NCI-H1436 treated with DMSO at 0.1 percent for 48 hours (cell line): ENCODE results near the gene MPC2.
"Not testable (repeated sequence)": the region's sequence is repeated elsewhere in the genome, so short reads cannot be mapped to it uniquely, and the experiment has no call there.

Experiments used
- DNase-seq: peaks from one replicate; lab custom pipeline; 2025; lab: John Stamatoyannopoulos, UW

MPC2 gene

DNA sequence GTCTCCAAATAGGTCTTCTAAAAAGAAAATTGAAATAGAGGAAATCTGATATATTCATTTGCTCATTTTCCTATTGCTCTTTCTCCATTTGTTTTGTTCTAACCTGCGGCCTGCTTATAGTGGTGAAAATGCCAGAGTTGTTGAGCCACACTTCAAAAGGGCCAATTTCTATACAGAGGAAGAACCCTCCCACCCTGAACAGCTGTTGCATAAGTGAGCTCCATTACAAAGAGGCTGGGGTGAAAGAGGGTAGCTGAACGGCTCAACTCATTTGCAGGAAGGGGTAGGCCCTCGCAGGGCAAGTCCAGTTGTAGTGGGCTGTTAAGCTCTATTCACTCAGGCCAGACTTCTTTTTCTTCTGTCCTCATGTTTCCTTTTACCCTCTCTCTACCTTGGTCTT is 31.7 kb downstream of the MPC2 start:
- DNase-seq = no peak

DNA sequence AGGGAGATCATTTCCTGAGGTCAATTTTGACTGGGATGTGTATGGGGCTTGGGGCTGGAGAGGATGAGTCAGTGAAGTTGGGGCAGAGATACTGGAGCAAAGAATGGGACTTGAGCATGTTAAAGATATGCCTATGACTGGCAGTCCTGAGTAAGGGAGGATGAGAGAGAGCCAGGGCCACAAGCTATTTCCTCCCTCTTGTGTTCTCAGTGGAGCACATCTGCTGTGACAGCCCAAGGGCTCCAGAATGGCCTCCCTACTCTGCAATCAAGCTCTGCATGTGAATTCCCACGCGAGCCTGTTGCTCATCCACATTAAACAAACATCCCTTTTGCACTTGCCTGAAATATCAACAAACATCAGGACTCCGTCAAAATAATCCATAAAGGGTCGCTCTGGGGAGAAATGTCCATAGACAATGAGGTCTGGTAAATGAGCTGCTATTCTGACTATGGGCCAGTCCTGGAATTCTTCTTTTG is 32.2 kb downstream of the MPC2 start:
- no peak for DNase-seq

DNA sequence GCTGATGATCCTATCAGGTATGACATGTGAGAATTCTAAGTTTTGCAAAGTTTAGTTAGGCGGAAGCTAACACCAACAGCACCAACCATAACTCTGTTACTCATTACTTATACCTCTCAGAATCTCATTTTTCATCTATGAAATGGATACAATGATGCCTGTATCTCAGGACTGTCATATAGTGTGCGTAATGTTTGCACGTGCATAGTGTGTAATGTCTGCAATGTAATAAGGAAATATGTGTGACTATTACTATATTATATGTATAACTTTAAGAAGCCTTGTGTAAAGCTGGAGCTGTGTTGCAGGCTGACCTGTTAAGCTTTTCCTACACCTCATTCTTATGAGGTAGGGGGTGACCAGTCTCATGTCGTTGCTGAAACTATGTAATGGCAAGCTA is 36.0 kb downstream of the MPC2 start:
- DNase-seq = no peak

DNA sequence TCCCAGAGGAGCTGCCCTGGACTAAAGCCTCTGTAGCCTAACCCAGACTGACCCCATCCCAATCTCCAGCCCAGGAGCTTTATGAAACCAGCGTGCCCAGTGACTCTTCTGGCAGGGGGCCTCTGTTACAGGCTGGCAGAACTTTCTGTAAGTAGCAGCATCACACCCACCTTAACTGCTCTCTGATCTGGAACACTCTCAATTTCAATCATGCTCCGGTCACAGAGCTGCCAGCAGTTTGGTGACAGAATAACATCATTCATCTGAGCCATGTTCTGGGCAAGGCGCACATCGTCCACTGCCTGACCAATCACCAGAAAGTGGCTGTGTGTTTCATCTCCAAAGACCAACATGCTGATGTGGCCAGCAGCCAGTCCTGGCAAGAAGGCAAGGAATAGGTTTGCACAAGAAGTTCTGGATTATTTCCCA is 37.6 kb downstream of the MPC2 start:
- DNase-seq = no peak

DNA sequence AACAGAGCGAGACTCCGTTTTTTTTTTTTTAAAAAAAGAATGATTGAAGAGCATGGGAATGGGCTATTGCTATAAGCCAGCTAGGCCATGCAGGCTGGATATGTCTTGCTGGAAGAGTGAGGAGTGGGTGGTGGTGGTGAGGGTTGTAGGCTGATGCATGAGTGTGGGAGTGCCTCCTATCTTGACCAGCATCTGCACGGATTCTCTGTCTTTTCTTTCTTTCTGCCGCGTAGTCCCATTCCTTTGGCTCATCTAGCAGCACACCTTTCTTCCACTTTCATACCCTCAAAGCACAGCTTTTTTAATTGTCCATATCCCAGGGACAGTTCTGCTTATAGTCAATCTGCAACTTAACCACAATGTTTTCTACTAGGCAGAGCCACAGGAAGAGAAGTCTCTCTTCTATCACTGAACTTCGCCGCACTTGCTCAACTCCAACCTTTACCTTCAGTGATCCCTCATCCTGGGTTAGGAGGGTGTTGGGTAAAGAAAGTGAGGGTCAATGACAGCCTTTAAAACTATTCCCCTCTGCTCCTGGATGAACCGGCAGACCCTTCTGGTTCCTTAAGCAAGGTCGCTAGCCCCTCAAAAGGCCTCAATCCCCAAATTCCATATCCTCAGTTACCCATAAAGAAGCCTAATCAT is 38.2 kb downstream of the MPC2 start:
- DNase-seq = no peak

DNA sequence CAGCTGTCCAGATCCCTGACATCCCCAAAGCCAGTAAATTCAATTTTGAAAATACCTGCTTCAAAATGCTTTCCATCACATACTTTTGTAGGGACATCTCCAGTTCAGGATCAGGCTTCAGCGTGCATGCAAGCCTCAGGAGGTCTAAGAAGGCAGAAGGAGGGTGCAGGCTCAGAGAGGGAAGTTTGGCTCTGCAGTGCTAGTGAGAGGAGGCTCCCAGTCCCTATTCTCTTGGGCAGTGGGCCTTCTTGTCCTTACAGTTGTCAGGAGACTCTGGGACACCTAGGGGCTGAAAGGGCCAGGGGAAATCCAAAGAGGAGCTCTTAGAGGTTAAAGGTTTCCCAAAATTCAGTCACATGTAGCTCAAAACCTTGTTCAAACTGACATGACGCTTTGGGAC is 43.1 kb downstream of the MPC2 start:
- DNase-seq = no peak

DNA sequence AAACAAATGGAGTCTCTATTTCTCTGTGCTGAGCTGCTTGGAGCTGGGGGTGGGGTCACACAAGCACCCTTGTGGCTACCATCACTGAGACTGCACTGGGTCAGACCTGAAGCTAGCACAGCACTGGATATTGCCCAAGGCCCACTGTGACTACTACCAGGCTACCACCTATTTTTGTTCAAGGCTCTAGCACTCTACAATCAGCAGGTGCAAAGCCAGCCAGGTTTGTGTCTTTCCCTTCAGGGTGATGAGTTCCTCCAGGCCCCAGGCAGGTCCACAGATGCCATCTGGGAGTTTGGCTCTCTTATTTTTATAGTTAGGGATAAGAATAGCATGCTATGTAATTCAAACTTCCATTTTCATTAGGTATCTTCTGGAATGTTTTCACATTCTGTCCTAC is 46.5 kb downstream of the MPC2 start:
- DNase-seq = no peak

- DNase-seq = not testable (repeated sequence)
Observed at GRCh38 chr1:167887187-167887586, 49.7 kb downstream of the MPC2 start.

GRCh38 chr1:167882376-167882775 is 54.5 kb downstream of the MPC2 start:
- no peak for DNase-seq

GRCh38 chr1:167881786-167882185 is 55.1 kb downstream of the MPC2 start:
- DNase-seq = no peak

GRCh38 chr1:167881069-167881468 is 55.8 kb downstream of the MPC2 start:
- DNase-seq = no peak

- DNase-seq = no peak
Observed at GRCh38 chr1:167880580-167881021, 56.3 kb downstream of the MPC2 start.

- no peak for DNase-seq
Observed at GRCh38 chr1:167879508-167879907, 57.4 kb downstream of the MPC2 start.

GRCh38 chr1:167878372-167879160 is 58.3 kb downstream of the MPC2 start:
- no peak for DNase-seq

DNA sequence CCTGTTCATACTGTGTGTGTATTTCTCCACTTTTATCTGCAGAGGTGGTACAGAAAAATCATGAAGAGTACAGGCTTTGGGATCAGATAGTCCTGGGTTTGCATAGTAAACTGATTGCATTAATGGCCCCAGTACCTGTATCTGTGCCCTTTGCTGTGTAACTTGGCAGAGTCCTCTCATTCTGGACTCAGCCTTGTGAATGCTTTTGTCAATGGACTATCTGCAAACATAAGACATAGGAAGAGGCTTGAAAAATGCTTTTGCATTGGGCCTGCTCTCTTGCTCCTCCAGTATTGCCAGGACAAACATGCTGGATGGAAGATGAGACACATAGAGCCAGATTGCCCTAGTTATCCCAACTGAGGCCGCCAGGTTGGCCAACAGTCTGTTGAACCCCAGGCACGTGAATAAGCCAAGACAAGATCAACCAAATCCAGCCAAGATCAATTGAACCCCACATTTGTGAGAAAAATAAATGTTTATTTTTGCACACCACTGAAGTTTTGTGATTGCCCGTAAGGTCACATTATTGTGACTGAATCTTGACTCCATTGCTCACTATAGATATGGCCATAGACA is 60.2 kb downstream of the MPC2 start:
- no peak for DNase-seq

DNA sequence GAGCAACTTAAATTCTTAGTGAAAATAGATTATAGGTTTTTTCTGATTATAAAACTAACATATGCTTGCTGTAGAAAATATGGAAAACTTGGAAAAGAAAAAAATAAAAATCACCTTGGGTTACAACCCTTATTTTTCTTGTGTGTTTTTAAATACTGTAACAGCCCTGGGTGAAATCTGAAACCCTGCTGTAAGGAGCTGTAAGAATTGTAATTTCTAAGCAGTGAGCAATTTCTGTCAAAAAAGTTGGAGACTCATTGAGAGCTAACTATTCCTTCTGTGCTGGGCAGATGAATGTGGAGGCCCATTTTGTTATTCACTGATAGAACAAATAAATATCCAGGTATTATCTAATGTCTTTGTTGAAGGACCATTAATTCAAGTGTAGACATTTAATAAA is 65.5 kb downstream of the MPC2 start:
- no peak for DNase-seq

DNA sequence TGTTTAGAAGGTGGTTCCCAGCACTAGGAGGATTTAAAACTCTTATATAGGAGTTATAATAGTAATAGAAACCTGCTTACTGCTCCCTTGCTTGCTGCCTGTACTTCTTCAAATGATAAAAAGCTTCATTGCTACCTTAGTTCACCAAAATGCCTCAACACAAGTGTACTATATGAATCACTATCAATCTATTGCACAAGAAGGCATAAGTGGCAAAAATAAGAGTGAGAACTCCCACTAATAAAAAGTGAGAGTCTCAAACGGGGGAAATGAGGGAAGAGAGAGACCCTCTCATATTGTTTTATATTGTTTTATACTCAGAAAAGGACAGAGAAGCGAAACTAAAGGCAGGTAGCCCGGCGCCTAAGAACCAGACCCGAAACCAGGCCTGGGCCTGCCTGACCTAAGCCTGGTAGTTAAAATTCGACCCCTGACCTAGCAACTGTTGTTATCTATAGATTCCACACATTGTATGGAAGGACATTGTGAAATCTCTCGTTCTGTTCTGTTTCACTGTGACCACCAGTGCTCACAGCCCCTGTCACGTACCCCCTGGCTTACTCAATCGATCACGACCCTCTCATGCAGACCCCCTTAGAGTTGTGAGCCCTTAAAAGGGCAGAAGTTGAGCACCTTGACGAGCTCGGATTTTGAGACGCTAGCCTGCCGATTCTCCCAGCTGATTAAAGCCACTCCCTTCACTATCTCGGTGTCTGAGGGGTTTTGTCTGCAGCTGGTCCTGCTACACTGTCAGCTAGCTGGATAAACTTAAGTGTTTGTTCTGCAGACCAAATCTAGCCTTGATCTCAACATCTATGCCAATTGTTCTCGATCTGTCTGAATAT is 67.5 kb downstream of the MPC2 start:
- not testable (repeated sequence) for DNase-seq

DNA sequence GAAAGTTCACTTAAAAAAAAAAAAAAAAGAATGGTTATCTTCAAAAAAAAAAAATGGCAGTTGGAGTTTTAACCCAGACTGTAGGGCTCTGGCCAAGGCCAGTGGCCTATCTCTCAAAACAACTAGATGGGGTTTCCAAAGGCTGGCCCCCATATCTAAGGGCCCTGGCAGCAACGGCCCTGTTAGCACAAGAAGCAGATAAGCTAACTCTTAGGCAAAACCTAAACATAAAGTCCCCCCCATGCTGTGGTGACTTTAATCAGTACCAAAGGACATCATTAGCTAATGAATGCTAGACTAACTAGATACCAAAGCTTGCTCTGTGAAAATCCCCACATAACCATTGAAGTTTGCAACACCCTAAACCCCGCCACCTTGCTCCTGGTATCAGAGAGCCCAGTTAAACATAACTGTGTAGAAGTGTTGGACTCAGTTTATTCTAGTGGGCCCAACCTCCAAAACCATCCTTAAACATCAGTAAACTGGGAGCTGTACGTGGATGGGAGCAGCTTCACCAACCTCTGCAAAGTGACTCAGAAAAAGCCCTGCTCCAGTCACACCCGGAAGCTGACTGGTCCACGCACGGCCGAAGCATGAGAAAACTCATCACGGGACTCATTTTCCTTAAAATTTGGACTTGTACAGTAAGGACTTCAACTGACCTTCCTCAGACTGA is 70.0 kb downstream of the MPC2 start:
- DNase-seq = not testable (repeated sequence)
